Adipose tissue (tissue), 3 donors: Measurements from ENCODE around the gene SORCS1. TPM values are rescaled to one million over a fixed set of nuclear protein-coding genes. Genes with fewer than 3 reads are reported as not detected.

Source experiments
- H3K27ac ChIP-seq: one replicate; pipeline ENCODE4 v1.5.1; 2013; ENCODE audit warnings: low read depth, low read length
- WGBS, 3 donors: extraction: QIAGEN DNeasy Blood & Tissue Kit; methylation state at CpG; one replicate each; pipeline ENCODE4 v1.1.7; 2013; 5-methylcytosine and 5-hydroxymethylcytosine counted together
- polyA plus RNA-seq, 3 donors: library from polyadenylated mRNA; stranded (reverse); fragments of 200-250 nt; gene quantifications; one replicate each; pipeline ENCODE4 v1.2.3, GENCODE V29; 2013
- donor health status: healthy with polysubstance abuse.
- donor health status: Bipolar disorder and iron deficiency.
- donor health status: healthy.

Gene SORCS1
- polyA plus RNA-seq, 3 donors: 0.16 to 0.87 (median 0.22) TPM

- WGBS, 3 donors: 49 to 67% (median 64%) methylated on average over 2 of the region's 2 CpGs
- no peak overlapping the region for H3K27ac ChIP-seq
These were observed 468.3 kb downstream of the SORCS1 start for GRCh38 chr10:106696239-106696638.

GRCh38 chr10:106694696-106695095 is 469.8 kb downstream of the SORCS1 start:
- WGBS, 3 donors: 50 to 58% (median 56%) methylated on average over 1 of the region's 1 CpG
- H3K27ac ChIP-seq: no peak overlapping the region

- H3K27ac ChIP-seq: no peak overlapping the region
These were observed 482.3 kb downstream of the SORCS1 start for GRCh38 chr10:106682175-106682574.

- 75 to 93% (median 85%) methylated on average over 2 of the region's 2 CpGs for WGBS, 3 donors
- H3K27ac ChIP-seq: no peak overlapping the region
These were observed 484.4 kb downstream of the SORCS1 start for GRCh38 chr10:106680061-106680460.

GRCh38 chr10:106679314-106679713 is 485.2 kb downstream of the SORCS1 start:
- H3K27ac ChIP-seq: no peak overlapping the region

- 83 to 88% (median 88%) methylated on average over 6 of the region's 6 CpGs for WGBS, 3 donors
- H3K27ac ChIP-seq: no peak overlapping the region
These were observed 491.9 kb downstream of the SORCS1 start for GRCh38 chr10:106672517-106673175.

- WGBS, 3 donors: 71 to 81% (median 78%) methylated on average over 3 of the region's 3 CpGs
These were observed 502.8 kb downstream of the SORCS1 start for GRCh38 chr10:106661767-106662140.

GRCh38 chr10:106661133-106661766 is 503.3 kb downstream of the SORCS1 start:
- WGBS, 3 donors: 67 to 76% (median 75%) methylated on average over 5 of the region's 5 CpGs
- H3K27ac ChIP-seq: no peak overlapping the region

More at GRCh38 chr10:106661767-106662140, 502.8 kb downstream of the SORCS1 start:
- no peak overlapping the region for H3K27ac ChIP-seq

- no peak overlapping the region for H3K27ac ChIP-seq
- 79 to 83% (median 79%) methylated on average over 3 of the region's 3 CpGs for WGBS, 3 donors
These were observed 504.0 kb downstream of the SORCS1 start for GRCh38 chr10:106660550-106660949.

- WGBS, 3 donors: 81 to 95% (median 92%) methylated on average over 3 of the region's 3 CpGs
- H3K27ac ChIP-seq: no peak overlapping the region
These were observed 508.9 kb downstream of the SORCS1 start for GRCh38 chr10:106655636-106656035.

GRCh38 chr10:106655165-106655564 is 509.3 kb downstream of the SORCS1 start:
- no peak overlapping the region for H3K27ac ChIP-seq

- 81 to 88% (median 85%) methylated on average over 9 of the region's 9 CpGs for WGBS, 3 donors
- no peak overlapping the region for H3K27ac ChIP-seq
These were observed 512.2 kb downstream of the SORCS1 start for GRCh38 chr10:106652279-106652678.

- no peak overlapping the region for H3K27ac ChIP-seq
- 71 to 76% (median 75%) methylated on average over 14 of the region's 14 CpGs for WGBS, 3 donors
These were observed 515.7 kb downstream of the SORCS1 start for GRCh38 chr10:106648534-106649481.

- 58 to 79% (median 67%) methylated on average over 1 of the region's 1 CpG for WGBS, 3 donors
- H3K27ac ChIP-seq: no peak overlapping the region
These were observed 521.0 kb downstream of the SORCS1 start for GRCh38 chr10:106643473-106643872.

- H3K27ac ChIP-seq: no peak overlapping the region
These were observed 526.6 kb downstream of the SORCS1 start for GRCh38 chr10:106637873-106638272.

- 68 to 77% (median 73%) methylated on average over 4 of the region's 4 CpGs for WGBS, 3 donors
- no peak overlapping the region for H3K27ac ChIP-seq
These were observed 527.6 kb downstream of the SORCS1 start for GRCh38 chr10:106636766-106637491.

- no peak overlapping the region for H3K27ac ChIP-seq
- WGBS, 3 donors: 80 to 86% (median 83%) methylated on average over 6 of the region's 6 CpGs
These were observed 528.6 kb downstream of the SORCS1 start for GRCh38 chr10:106635947-106636346.

GRCh38 chr10:106631016-106631702 is 533.3 kb downstream of the SORCS1 start:
- no peak overlapping the region for H3K27ac ChIP-seq
- WGBS, 3 donors: 61 to 77% (median 74%) methylated on average over 3 of the region's 3 CpGs
